ENCODE data around the gene ARL4D. TPM values are rescaled to one million over a fixed set of nuclear protein-coding genes. Genes with fewer than 3 reads are reported as not detected.

Gene ARL4D
- total RNA-seq, 1 experiment from 2014 or later = 19.9 TPM

Other genes with a start within 250 kb of the ARL4D start
- 53.9 and 55.4 TPM in 2 replicates for gene NBR1, start 227.8 kb upstream of the ARL4D start, total RNA-seq (2022)
- gene TMEM106A, start 187.1 kb upstream of the ARL4D start, total RNA-seq (2022) = 6.9 and 8.0 TPM in 2 replicates
- not detected in 2 replicates for gene CCDC200, start 170.4 kb upstream of the ARL4D start, total RNA-seq (2022)
- 4,208 and 4,542 TPM in 2 replicates for gene RNU2-1, start 165.0 kb upstream of the ARL4D start, total RNA-seq (2022)
- gene DHX8, start 85.0 kb downstream of the ARL4D start, total RNA-seq (2022) = 56.3 and 66.8 TPM in 2 replicates
- gene ETV4, start 147.3 kb downstream of the ARL4D start, total RNA-seq (2022) = 37.8 and 48.5 TPM in 2 replicates

Data from Caco-2 (cell line).